SK-N-MC (cell line): ENCODE data around the gene ANKRD35.

ENCODE experiments used
- EZH2 ChIP-seq: fragments of 200-600 bp; sonication (generic); IDR thresholded peaks from one replicate; pipeline ENCODE4 v1.6.1; 2017; ENCODE audit warnings: antibody characterized with exemption
- FOXP2 ChIP-seq: optimal IDR thresholded peaks from 2 replicates; pipeline ENCODE3; 2011; ENCODE audit warnings: mild to moderate bottlenecking, moderate library complexity; ENCODE audit not compliant: insufficient read depth; ENCODE audit errors: extremely low read length, control extremely low read depth
- POLR2AphosphoS5 ChIP-seq: IDR thresholded peaks from 2 replicates; pipeline ENCODE4 v1.6.1; 2012; ENCODE audit warnings: mild to moderate bottlenecking, low read depth, low read length, borderline replicate concordance

- TF ChIP-seq POLR2AphosphoS5 (peak; percentile 91), EZH2 (no peak), FOXP2 (no peak)
Measured at GRCh38 chr1:145823565-145824498, 61.8 kb downstream of the ANKRD35 start, which contains the start of the genes POLR3C and RNF115.
